Activated naive CD4-positive, alpha-beta T cell treated with anti-CD3 and anti-CD28 coated beads, Interleukin-2, amount 10 ng/mL, durations not matched to agents 7 days and 5 days (primary cell): ENCODE measurements around the gene RXFP2.

Experiments
- CTCF ChIA-PET: fragments of 350-600 bp; sonication (Branson Sonifier 250); formaldehyde crosslinking; loops from one replicate; lab custom pipeline; 2021; ENCODE audit warnings: antibody characterized with exemption; lab: Charles Lee
- DNase-seq: peaks from one replicate; pipeline ENCODE4 v3.0.0-alpha.2; 2020
- H3K27ac Mint-ChIP-seq: one replicate; pipeline ENCODE4 v1.8.0; 2021; ENCODE audit warnings: mild to moderate bottlenecking, moderate library complexity, mixed read lengths
- H3K27me3 Mint-ChIP-seq: one replicate; pipeline ENCODE4 v1.8.0; 2021; ENCODE audit warnings: mild to moderate bottlenecking, mixed read lengths
- H3K36me3 Mint-ChIP-seq: one replicate; pipeline ENCODE4 v1.8.0; 2021; ENCODE audit warnings: mixed read lengths
- H3K4me1 Mint-ChIP-seq: one replicate; pipeline ENCODE4 v1.8.0; 2021; ENCODE audit warnings: mixed read lengths
- H3K4me3 Mint-ChIP-seq: one replicate; pipeline ENCODE4 v1.8.0; 2021; ENCODE audit warnings: mild to moderate bottlenecking, moderate library complexity, mixed read lengths
- H3K9me3 Mint-ChIP-seq: one replicate; pipeline ENCODE4 v1.8.0; 2021; ENCODE audit warnings: mixed read lengths

The RXFP2 gene

GRCh38 chr13:31824705-31825517 is 85.6 kb downstream of the RXFP2 start:
- H3K4me1 Mint-ChIP-seq, result no peaks in the 10 kb centered on the region
- CTCF ChIA-PET, result interaction anchor here (1.6 kb wide), 1 partner anchor 85 kb away, joined by 7 read pairs; no protein-coding TSS in a partner anchor
- H3K36me3 Mint-ChIP-seq, result no peaks in the 10 kb centered on the region
- no peak for DNase-seq
- no peak overlapping the region for H3K27ac Mint-ChIP-seq
- H3K9me3 Mint-ChIP-seq, result no peaks in the 10 kb centered on the region
- no peaks in the 10 kb centered on the region for H3K27me3 Mint-ChIP-seq
- H3K4me3 Mint-ChIP-seq, result no peak overlapping the region

GRCh38 chr13:31826521-31826920 is 87.2 kb downstream of the RXFP2 start:
- Mint-ChIP-seq H3K9me3 (no peaks in the 10 kb centered on the region), H3K4me1 (no peaks in the 10 kb centered on the region), H3K4me3 (no peak overlapping the region), H3K27ac (no peak overlapping the region), H3K27me3 (no peaks in the 10 kb centered on the region), H3K36me3 (no peaks in the 10 kb centered on the region)
- CTCF ChIA-PET, result interaction anchor here (0.6 kb wide), 1 partner anchor 443 kb away, joined by 3 read pairs; no protein-coding TSS in a partner anchor
- DNase-seq, result no peak

- CTCF ChIA-PET, result no interaction called here
- Mint-ChIP-seq H3K27me3 (no peaks in the 10 kb centered on the region), H3K4me1 (no peaks in the 10 kb centered on the region), H3K36me3 (no peaks in the 10 kb centered on the region), H3K9me3 (no peaks in the 10 kb centered on the region), H3K27ac (no peak overlapping the region), H3K4me3 (no peak overlapping the region)
- DNase-seq, result no peak
Measured at GRCh38 chr13:31827707-31828106, 88.4 kb downstream of the RXFP2 start.

- no peak for DNase-seq
- H3K4me1 Mint-ChIP-seq, result no peaks in the 10 kb centered on the region
- CTCF ChIA-PET, result no interaction called here
- peaks cover 21% of the 10 kb centered on the region for H3K27me3 Mint-ChIP-seq
- no peak overlapping the region for H3K27ac Mint-ChIP-seq
- no peak overlapping the region for H3K4me3 Mint-ChIP-seq
- no peaks in the 10 kb centered on the region for H3K36me3 Mint-ChIP-seq
- H3K9me3 Mint-ChIP-seq, result no peaks in the 10 kb centered on the region
Measured at GRCh38 chr13:31835932-31836331, 96.6 kb downstream of the RXFP2 start.

- DNase-seq, result no peak
- Mint-ChIP-seq H3K4me1 (peaks cover 20% of the 10 kb centered on the region), H3K9me3 (no peaks in the 10 kb centered on the region), H3K36me3 (no peaks in the 10 kb centered on the region), H3K27me3 (peaks cover 68% of the 10 kb centered on the region), H3K27ac (no peak overlapping the region), H3K4me3 (no peak overlapping the region)
- CTCF ChIA-PET, result no interaction called here
Measured at GRCh38 chr13:31843044-31843443, 103.7 kb downstream of the RXFP2 start.

- Mint-ChIP-seq H3K27me3 (peaks cover 67% of the 10 kb centered on the region), H3K4me1 (peaks cover 20% of the 10 kb centered on the region), H3K9me3 (no peaks in the 10 kb centered on the region), H3K4me3 (peak overlapping the region; percentile 77), H3K36me3 (no peaks in the 10 kb centered on the region), H3K27ac (peak overlapping the region; percentile 28)
- DNase-seq, result peak; percentile 82
- CTCF ChIA-PET, result no interaction called here
Measured at GRCh38 chr13:31846182-31846938, 107.0 kb downstream of the RXFP2 start.

GRCh38 chr13:31846961-31847752 is 107.8 kb downstream of the RXFP2 start:
- peaks cover 66% of the 10 kb centered on the region for H3K27me3 Mint-ChIP-seq
- no peak for DNase-seq
- H3K4me1 Mint-ChIP-seq, result peaks cover 20% of the 10 kb centered on the region
- H3K36me3 Mint-ChIP-seq, result no peaks in the 10 kb centered on the region
- no peaks in the 10 kb centered on the region for H3K9me3 Mint-ChIP-seq
- H3K27ac Mint-ChIP-seq, result no peak overlapping the region
- peak overlapping the region; percentile 69 for H3K4me3 Mint-ChIP-seq
- CTCF ChIA-PET, result no interaction called here

GRCh38 chr13:31848621-31849020 is 109.3 kb downstream of the RXFP2 start:
- no peak for DNase-seq
- H3K9me3 Mint-ChIP-seq, result no peaks in the 10 kb centered on the region
- H3K36me3 Mint-ChIP-seq, result no peaks in the 10 kb centered on the region
- H3K4me1 Mint-ChIP-seq, result peaks cover 20% of the 10 kb centered on the region
- CTCF ChIA-PET, result no interaction called here
- H3K27me3 Mint-ChIP-seq, result peaks cover 60% of the 10 kb centered on the region
- H3K27ac Mint-ChIP-seq, result no peak overlapping the region
- H3K4me3 Mint-ChIP-seq, result no peak overlapping the region

- Mint-ChIP-seq H3K9me3 (no peaks in the 10 kb centered on the region), H3K27ac (no peak overlapping the region), H3K36me3 (no peaks in the 10 kb centered on the region), H3K4me1 (peaks cover 20% of the 10 kb centered on the region), H3K4me3 (no peak overlapping the region), H3K27me3 (peaks cover 54% of the 10 kb centered on the region)
- CTCF ChIA-PET, result no interaction called here
- no peak for DNase-seq
Measured at GRCh38 chr13:31849206-31849605, 109.9 kb downstream of the RXFP2 start.

- peaks cover 15% of the 10 kb centered on the region for H3K4me1 Mint-ChIP-seq
- CTCF ChIA-PET, result no interaction called here
- no peak for DNase-seq
- H3K27ac Mint-ChIP-seq, result no peak overlapping the region
- H3K36me3 Mint-ChIP-seq, result no peaks in the 10 kb centered on the region
- H3K27me3 Mint-ChIP-seq, result peaks cover 45% of the 10 kb centered on the region
- H3K4me3 Mint-ChIP-seq, result no peak overlapping the region
- no peaks in the 10 kb centered on the region for H3K9me3 Mint-ChIP-seq
Measured at GRCh38 chr13:31850041-31850555, 110.8 kb downstream of the RXFP2 start.

- no peaks in the 10 kb centered on the region for H3K9me3 Mint-ChIP-seq
- H3K36me3 Mint-ChIP-seq, result no peaks in the 10 kb centered on the region
- no peak overlapping the region for H3K4me3 Mint-ChIP-seq
- H3K27me3 Mint-ChIP-seq, result peaks cover 39% of the 10 kb centered on the region
- H3K27ac Mint-ChIP-seq, result no peak overlapping the region
- no peak for DNase-seq
- CTCF ChIA-PET, result no interaction called here
- peaks cover 9% of the 10 kb centered on the region for H3K4me1 Mint-ChIP-seq
Measured at GRCh38 chr13:31851216-31851615, 111.9 kb downstream of the RXFP2 start.
